IMR-90 (cell line): Measurements from ENCODE around the gene FOXP4.

Source experiments
- BHLHE40 ChIP-seq: fragments of 150-350 bp; IDR thresholded peaks from 2 replicates; pipeline ENCODE4 v1.6.1; 2016; ENCODE audit warnings: mild to moderate bottlenecking, low read depth, low read length
- CEBPB ChIP-seq: IDR thresholded peaks from 2 replicates; pipeline ENCODE4 v1.6.1; 2012; ENCODE audit warnings: low read depth, low read length, improper control_type of control experiment
- FOS ChIP-seq: fragments of 150-350 bp; IDR thresholded peaks from 2 replicates; pipeline ENCODE4 v1.6.1; 2016; ENCODE audit warnings: low read depth, low read length
- MAFK ChIP-seq: IDR thresholded peaks from 2 replicates; pipeline ENCODE4 v1.6.1; 2012; ENCODE audit warnings: low read depth, low read length, improper control_type of control experiment
- MAZ ChIP-seq: IDR thresholded peaks from 2 replicates; pipeline ENCODE4 v1.6.1; 2012; ENCODE audit warnings: low read depth, mild to moderate bottlenecking, low read length, improper control_type of control experiment, moderate library complexity, borderline replicate concordance
- POLR2A ChIP-seq: IDR thresholded peaks from 2 replicates; pipeline ENCODE4 v1.6.1; 2012; ENCODE audit warnings: mild to moderate bottlenecking, low read depth, low read length
- RAD21 ChIP-seq: IDR thresholded peaks from 2 replicates; pipeline ENCODE4 v1.6.1; 2012; ENCODE audit warnings: low read length, improper control_type of control experiment
- RCOR1 ChIP-seq: IDR thresholded peaks from 2 replicates; pipeline ENCODE4 v1.6.1; 2012; ENCODE audit warnings: mild to moderate bottlenecking, low read length, improper control_type of control experiment; ENCODE audit not compliant: insufficient replicate concordance
- TF ChIP-seq, protein P1 (sequence below): conservative IDR thresholded peaks from 2 replicates; pipeline ENCODE4 v1.5.1; 2012; ENCODE audit warnings: mild to moderate bottlenecking, low read depth, low read length, improper control_type of control experiment
- TF ChIP-seq, protein P2 (sequence below): fragments of 150-350 bp; IDR thresholded peaks from 2 replicates; pipeline ENCODE4 v1.6.1; 2017; ENCODE audit warnings: mild to moderate bottlenecking, antibody characterized with exemption, low read length, low read depth

DNA sequence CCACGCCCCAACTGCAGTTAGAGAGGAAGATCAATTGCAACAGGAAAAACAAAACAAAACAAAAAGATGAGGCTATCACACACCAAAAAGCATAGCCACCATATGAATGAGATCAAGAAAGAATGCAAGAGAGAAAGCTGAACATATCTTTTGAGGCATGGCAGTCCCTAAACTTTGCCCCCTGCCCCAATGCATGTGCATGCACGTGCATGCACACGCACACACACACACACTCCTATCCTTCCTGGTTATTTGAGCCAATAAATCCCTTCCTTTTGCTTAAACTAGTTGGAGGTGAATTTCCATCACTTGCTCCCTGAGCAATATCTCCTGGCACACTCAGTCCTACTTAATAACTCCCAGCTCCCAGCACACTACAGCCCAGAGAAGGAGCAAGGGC lies 48.6 kb upstream of the FOXP4 start:
- TF ChIP-seq RAD21, result no peak
- TF ChIP-seq POLR2A, result no peak
- TF ChIP-seq, protein P1, sequence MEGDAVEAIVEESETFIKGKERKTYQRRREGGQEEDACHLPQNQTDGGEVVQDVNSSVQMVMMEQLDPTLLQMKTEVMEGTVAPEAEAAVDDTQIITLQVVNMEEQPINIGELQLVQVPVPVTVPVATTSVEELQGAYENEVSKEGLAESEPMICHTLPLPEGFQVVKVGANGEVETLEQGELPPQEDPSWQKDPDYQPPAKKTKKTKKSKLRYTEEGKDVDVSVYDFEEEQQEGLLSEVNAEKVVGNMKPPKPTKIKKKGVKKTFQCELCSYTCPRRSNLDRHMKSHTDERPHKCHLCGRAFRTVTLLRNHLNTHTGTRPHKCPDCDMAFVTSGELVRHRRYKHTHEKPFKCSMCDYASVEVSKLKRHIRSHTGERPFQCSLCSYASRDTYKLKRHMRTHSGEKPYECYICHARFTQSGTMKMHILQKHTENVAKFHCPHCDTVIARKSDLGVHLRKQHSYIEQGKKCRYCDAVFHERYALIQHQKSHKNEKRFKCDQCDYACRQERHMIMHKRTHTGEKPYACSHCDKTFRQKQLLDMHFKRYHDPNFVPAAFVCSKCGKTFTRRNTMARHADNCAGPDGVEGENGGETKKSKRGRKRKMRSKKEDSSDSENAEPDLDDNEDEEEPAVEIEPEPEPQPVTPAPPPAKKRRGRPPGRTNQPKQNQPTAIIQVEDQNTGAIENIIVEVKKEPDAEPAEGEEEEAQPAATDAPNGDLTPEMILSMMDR, result no peak
- TF ChIP-seq RCOR1, result no peak
- no peak for TF ChIP-seq MAFK
- TF ChIP-seq CEBPB, result no peak
- no peak for TF ChIP-seq MAZ
- TF ChIP-seq BHLHE40, result no peak
- TF ChIP-seq FOS, result no peak
- TF ChIP-seq, protein P2, sequence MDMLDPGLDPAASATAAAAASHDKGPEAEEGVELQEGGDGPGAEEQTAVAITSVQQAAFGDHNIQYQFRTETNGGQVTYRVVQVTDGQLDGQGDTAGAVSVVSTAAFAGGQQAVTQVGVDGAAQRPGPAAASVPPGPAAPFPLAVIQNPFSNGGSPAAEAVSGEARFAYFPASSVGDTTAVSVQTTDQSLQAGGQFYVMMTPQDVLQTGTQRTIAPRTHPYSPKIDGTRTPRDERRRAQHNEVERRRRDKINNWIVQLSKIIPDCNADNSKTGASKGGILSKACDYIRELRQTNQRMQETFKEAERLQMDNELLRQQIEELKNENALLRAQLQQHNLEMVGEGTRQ, result no peak
